Measurements from ENCODE around the gene ZNRF3.
"Not testable (repeated sequence)": the region's sequence is repeated elsewhere in the genome, so short reads cannot be mapped to it uniquely, and the experiment has no call there.

ZNRF3 gene

GRCh38 chr22:29016067-29016938 lies 132.9 kb downstream of the ZNRF3 start:
- no peak for DNase-seq

DNA sequence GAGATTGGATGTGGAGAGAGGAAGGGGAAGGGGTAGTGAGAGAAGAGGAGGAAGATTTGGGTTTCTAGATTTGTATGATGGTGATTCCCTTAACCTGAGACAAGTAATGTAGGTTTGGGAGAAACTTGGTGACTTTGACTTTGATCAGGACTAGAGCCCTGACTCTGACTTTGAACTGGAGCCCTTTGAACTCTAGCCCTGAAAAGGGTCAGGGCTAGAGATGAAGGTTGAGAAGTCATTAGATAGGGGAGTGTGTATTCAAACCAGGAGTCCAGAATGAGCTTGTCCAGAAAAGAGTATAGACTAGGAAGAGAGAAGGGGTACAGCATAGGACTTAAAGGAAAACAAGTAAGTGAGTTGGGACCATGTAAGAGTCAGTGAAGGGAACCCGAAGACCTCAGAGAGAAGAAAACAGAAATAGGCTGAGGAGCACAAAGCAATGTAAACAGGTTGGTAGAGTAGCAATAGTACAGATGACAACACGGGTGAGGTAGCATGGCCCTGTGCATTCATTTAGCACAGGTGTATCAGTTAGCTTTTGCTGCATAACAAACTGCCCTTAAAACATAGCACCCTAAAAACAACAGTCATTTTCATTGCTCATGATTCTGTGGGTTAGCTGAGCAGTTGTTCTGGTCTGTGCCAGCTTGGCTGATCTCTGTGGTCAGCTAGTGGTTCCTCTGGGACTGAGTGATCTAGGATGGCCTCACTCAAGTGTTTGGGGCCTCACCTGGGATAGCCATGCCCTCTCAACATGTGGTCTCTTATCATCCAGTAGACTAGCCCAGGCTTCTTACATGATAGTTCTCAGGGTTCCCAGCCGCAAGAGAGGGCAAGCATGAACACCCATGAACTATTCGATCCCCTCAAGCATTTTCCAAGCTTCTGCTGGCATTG lies 135.2 kb downstream of the ZNRF3 start:
- DNase-seq = no peak

DNA sequence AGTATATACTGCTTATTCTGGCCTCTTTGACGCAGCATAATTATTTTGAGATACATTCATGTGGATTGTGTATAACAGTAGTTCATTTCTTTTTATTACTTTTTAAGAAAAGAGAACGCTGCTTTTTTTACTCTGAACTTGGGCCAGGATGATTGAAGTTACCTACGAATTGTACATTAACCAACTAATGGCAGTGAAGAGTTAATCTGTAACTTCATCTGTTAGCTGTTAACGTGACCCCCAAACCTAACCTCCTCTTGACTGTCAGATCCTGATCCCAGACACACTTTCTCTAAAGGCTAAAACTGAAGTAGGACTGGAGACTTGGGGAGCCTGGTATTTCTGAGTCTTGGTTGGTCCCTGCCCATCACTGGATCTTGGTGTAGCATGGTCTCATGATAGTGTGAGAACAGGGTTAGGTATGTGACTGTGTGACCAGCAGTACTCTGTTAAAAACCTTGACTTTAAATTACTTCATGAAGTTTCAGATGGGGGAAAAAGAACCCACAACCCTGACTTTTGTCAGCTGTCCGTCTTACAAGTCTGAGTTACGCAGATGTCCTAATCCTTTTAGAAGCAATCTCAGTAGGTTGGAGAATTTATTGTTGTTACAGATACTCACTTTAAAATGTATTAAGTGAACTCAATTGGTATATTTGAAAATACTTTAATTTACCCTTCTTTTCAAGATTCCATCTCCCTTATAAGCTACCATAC lies 138.9 kb downstream of the ZNRF3 start:
- DNase-seq = no peak

DNA sequence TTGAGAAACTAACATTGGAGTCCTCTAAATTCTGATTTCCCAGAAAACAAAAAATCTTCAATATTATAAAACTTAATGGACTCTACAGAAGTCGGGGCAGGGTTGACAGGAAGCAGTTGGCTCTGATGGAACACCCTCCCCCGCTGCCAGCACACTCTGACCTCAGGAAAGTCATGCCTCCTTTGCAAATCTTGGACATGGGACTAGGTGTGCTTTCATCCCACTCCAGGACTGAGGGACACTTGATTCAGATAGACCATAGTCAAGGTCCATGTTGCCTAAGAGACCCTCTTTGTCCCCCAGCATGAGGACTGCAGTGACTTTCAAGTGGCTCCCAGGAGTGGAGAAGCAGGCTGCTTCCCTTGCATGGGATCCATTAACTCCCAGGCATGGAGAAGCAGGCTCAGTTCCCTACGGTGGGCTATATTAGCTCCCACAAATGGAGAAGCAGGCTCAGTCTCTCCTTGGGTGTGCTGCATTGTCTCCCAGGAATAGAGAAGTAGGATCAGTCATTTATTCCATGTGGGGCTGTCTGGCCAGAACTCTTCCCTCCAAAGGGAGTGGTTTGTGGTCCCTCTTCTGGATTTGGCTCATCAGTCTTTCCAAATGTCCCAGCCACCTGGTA lies 139.9 kb downstream of the ZNRF3 start:
- DNase-seq = no peak

GRCh38 chr22:29026579-29026978 lies 143.2 kb downstream of the ZNRF3 start:
- DNase-seq = no peak

DNA sequence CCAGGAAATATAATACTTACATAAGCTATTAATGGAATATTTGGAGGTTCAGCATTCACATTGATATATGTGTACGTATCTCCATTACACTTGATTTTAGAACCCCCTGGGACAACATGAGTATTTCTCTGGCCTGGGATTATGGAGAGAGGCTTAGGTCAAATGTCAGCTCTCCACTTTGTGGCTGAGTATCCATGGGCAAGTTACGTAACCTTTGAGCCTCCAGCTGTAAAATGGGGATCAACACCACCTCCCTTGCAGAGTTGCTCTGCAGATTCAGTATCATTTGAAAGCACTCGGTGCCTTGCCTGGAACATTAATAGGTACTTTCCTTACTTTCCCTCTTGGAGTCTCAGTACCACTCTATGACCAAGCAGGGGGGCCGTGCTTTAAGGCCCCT lies 145.1 kb downstream of the ZNRF3 start:
- DNase-seq = no peak

DNA sequence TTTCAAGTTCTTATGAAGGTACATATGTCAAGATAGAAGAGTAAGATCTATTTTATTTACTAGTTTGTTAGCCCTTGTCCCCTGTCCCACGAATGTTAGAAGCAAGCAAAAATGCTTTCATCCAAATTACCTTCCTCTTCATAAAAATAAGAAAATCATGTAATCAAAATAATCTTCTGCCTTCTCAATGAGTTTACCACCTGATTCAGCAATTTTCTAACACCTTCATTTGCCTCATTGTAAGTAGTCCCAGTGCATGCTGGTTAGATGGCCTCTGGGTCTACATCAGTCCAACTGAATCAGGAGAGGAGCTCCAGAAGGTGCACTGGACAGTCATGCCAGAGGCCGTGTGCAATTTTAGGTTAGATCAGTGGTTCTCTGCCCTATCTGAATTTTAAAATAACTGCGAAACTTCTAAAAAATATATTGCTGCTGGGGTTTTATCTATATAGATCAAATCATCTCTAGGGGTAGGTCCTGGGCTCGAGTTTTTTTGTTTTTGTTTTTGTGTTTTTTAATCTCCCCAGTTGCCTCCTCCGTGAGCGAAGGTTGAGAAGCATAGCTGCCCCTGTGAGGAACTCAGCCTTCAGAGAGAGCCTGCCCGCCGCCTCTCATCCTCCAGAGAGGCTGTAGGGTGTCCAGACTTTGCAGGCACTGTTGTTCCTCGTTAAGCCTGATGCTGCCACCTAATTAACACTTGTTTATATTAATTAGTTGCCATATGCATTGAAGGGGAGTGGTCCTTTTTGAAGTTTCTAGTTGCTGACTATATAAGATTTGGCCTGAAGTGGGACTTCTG lies 146.0 kb downstream of the ZNRF3 start:
- DNase-seq = no peak

GRCh38 chr22:29030016-29030617 lies 146.7 kb downstream of the ZNRF3 start:
- DNase-seq = no peak

DNA sequence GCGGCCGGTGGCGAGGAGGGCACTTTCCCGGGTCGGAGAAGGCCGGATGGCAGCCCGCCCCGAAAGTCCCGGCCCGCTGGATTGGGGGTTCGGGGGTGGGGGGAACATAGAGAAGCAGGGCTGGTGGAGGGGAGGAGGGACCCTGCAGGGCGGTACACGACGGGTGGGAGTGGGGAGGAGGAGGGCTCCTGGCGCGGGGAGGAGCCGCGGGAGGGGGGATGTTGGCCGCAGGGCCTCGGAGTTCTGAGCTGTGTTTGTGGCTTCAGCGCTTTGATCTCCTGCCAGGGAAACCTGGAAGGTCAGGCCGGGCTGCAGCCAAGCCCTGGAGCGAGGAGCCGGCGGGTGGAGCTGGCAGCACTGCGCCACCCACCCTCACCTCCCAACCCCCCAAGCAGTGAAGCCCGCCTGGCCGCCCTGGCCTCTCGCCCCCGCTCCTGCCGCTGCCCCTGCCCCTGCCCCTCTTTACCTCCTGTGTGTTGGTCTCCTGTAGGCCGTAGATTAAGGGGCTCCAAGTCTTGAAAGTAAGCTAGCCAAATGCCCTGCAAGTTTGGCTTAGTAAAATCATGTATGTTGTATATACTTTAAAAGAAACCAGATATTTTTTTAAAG lies 147.3 kb downstream of the ZNRF3 start:
- DNase-seq = no peak

- no peak for DNase-seq
Observed at GRCh38 chr22:29031227-29032011, 148.0 kb downstream of the ZNRF3 start.

- DNase-seq = no peak
Observed at GRCh38 chr22:29032014-29032475, 148.7 kb downstream of the ZNRF3 start.

DNA sequence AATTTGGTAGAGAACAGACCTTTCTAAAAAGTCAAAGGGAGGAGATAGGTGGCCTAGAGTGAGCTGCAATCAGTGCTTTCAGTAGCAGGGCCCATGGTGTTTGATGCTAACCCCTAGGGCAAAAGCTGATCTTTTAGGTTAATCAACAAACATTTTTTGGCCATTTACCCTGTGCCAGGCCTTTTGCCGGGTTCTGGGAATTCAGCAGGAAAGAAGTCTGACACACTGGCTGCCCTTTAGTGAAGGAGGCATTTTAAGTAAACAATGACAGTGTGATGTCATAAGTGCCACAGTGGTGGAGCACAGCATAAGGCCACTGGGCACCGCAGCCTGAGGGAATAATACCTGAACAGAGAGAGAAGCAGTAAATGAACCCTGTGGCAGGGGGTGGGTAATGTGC lies 149.2 kb downstream of the ZNRF3 start:
- no peak for DNase-seq

DNA sequence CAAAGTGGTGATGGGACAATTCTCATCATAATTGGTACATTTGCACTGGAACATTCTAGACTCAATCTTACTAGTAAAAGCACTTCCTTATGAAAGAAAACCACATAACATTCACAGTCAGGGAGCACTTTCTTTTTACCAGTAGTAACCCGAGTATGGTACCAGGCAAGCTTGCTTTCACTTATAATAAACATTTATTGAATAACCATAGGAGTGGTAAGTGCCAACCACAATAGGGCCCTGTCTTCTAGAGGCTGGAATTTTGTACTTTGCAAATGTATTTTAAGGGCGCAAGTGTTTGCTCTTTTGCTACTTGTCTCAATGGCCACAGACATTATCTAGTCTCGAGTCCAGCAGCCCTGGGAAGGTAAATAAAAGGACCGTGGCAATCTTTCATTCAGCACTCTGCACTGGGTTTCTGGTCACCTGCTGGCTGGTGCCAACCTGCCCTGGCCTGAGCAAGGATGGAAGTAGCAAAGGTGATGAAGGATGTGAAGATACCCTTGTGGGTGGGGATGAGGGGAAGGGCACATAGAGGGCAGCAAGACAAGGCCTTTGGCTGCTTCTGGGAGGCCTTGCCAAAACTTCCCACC lies 154.1 kb downstream of the ZNRF3 start:
- DNase-seq = no peak

- DNase-seq = no peak
Observed at GRCh38 chr22:29039148-29039547, 155.8 kb downstream of the ZNRF3 start.

GRCh38 chr22:29039684-29040083 lies 156.3 kb downstream of the ZNRF3 start:
- DNase-seq = not testable (repeated sequence)

- peak; percentile 68 for DNase-seq
Observed at GRCh38 chr22:29040385-29041275, 157.3 kb downstream of the ZNRF3 start.

DNA sequence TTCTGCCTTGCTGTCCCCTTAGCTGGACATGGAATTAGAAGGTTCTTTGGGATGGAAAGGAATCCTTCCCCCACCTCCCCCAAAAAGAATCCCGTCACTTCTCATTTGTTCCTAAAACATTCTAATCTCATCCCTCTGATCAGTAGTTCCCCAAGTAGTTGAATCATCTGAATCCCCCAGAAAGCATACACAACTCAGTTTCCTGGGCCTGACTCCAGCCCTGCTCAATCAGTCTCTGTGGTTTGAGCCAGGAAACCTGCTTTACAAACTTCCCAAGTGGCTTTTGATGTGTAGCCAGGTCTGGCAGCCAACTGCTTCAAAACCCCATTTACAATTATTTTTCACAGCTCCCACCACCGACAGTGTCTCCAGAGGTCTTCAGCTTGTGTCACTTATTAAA lies 158.0 kb downstream of the ZNRF3 start:
- no peak for DNase-seq

- no peak for DNase-seq
Observed at GRCh38 chr22:29043906-29044575, 160.7 kb downstream of the ZNRF3 start.

Measured in NCI-H2171 (cell line).